HG03025 (cell line): ENCODE measurements around the gene IGSF21.

Source experiments
- ATAC-seq: cut with Tn5 transposase; IDR thresholded peaks from one replicate; pipeline ENCODE4 v1.9.1; 2021; ENCODE audit warnings: mild to moderate bottlenecking, moderate library complexity; ENCODE audit not compliant: unreplicated experiment, low FRiP score

Gene IGSF21

GRCh38 chr1:18315449-18315848, 207.9 kb downstream of the IGSF21 start:
- ATAC-seq, result no peak

GRCh38 chr1:18316764-18317163, 209.2 kb downstream of the IGSF21 start:
- no peak for ATAC-seq

DNA sequence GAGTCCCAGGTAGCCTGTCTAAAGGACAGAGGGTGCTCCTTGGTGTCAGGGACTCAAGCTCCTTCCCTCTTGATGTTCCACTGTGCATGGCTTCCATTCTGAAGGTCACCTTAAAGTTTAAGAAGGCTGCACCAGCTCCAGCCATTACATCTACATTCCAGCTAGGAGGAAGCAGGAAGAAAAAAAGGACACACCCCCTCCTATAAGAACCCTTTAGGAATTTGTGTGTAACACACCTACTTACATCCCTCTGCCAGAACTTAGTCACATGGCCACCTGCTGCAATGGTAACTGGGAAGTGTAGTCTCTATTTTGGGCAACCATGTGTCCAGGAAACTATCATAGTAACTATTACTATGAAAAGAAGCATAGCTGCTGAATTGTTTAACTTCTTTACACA, 211.5 kb downstream of the IGSF21 start:
- no peak for ATAC-seq

DNA sequence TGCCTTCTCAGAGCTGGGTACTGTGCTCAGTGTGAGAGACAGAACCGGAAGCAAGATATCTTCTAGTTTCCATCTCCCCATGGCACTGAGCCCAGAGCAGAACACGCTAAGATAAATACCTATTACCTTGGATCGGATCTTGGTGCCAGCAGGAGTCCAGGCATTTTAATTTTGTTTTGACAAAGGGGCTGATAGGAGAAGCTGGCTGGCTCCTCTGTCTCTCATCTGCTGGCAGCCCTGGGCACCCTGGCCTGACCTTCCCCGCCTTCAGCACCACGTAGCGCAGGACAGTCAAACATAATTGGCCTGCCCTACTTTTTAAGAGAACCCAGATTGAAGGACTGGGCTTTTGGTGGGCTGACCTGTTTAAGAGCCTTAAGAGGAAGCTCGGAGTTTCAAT, 212.5 kb downstream of the IGSF21 start:
- ATAC-seq, result no peak

- no peak for ATAC-seq
Measured at GRCh38 chr1:18322368-18323032, 214.9 kb downstream of the IGSF21 start.

- ATAC-seq, result no peak
Measured at GRCh38 chr1:18323259-18323658, 215.7 kb downstream of the IGSF21 start.

- ATAC-seq, result no peak
Measured at GRCh38 chr1:18324246-18324645, 216.6 kb downstream of the IGSF21 start.

GRCh38 chr1:18325136-18325535, 217.5 kb downstream of the IGSF21 start:
- no peak for ATAC-seq

GRCh38 chr1:18326211-18326897, 218.8 kb downstream of the IGSF21 start:
- ATAC-seq, result no peak

DNA sequence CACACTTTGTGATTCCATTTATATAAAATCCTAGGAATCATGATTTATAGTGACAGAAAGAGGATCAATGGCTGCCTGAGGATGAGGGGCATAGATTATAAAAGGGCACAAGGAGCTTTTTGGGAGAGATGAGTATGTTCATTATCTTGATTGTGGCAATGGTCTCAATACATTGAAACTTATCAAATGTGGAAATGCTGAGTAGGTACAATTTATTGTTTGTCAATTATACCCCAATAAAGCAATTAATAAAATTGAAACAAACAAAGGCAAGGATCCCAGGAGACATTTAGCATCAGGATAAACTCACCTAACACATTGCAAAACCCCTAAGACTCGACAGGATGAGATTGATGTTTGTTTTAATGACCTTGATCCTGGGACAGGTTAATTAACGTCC, 220.1 kb downstream of the IGSF21 start:
- ATAC-seq, result no peak

DNA sequence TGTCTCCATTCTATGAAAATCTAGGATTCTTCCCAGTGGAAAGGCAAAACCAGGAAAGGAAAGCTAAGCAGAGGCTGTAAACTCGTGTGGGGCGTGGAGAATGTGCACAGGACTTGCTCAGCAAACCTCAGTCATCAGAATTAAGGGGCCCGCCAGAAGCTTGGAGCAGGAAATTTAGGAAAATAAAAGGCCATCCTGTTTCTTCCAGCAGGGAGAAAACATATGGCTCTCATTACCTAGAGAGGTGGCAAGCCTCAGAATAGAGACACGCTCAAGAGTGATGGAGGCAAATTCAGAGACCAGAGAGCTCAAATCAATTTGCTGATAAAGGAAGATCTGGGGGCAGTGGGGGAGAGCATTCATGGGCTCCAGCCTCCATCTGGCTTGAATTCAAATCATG, 221.2 kb downstream of the IGSF21 start:
- ATAC-seq, result no peak

DNA sequence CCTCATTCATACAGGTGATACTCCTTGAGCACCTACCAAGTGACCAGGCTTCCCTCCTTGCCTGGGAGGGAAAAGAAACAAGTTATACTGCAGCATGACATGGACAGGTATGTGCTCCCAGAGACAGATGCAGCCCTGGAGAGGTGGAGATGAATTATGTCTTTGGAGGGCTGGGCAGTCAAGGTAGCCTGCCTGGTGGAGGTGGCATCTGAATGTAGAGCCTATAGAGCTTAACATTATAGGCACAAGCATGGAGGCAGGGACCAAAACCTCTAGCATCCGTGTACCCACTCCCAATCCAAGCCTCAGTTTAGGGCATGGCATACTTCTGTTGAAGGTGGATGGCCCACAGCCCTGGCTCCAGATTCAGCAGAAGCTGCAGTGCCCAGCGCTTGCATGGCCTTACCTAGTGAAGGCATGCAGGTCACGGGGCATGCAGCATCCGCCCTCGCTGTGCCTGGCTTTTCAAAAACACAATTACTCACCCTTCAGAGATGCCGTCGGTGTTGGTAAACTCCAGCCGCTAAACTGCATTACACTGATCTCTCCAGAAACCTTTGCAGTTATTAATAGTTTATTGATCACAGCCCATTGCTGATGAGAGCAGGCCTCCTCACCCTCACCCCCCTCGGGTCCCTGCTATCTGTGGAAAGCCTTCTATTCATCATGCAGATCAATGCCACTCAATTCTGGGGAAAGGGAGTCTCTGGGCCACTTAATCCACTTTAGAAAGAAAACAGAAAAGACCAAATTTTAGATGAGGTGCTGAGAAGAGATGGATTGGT, 222.1 kb downstream of the IGSF21 start:
- no peak for ATAC-seq

- no peak for ATAC-seq
Measured at GRCh38 chr1:18332576-18332975, 225.0 kb downstream of the IGSF21 start.

- ATAC-seq, result no peak
Measured at GRCh38 chr1:18333220-18333619, 225.6 kb downstream of the IGSF21 start.

DNA sequence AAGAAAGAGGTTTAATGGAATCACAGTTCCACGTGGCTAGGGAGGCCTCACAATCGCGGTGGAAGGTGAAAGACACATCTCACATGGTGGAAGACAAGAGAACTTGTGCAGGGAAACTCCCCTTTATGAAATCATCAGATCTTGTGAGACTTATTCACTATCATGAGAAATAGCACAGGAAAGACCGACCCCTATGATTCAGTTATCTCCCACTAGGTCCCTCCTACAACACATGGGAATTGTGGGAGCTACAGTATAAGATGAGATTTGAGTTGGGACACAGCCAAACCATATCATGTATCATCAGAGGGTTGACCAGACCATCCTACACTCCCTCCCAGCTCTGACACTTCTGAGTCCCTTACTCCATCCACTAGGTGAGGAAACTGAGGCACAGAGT, 229.2 kb downstream of the IGSF21 start:
- ATAC-seq, result no peak

DNA sequence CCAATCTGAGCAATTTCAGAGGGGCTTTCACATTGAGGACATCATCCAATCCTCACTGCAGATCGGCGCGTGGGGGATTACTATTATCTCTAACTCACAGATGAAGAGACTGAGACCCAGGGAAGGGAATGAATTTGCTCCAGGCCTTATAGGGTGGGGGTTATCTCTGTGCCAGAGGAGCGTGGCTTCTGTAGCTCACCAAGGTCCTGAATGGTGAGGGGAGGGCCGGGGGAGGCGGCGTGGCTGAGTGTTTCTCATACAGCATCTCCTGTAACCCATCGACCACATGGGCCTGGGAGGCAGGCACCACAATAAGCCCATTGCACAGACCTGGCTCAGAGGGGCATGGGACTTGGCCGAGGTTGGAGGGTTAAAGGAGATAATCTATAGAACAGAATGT, 230.2 kb downstream of the IGSF21 start:
- no peak for ATAC-seq

- ATAC-seq, result no peak
Measured at GRCh38 chr1:18339161-18339560, 231.6 kb downstream of the IGSF21 start.

- ATAC-seq, result no peak
Measured at GRCh38 chr1:18340158-18340764, 232.7 kb downstream of the IGSF21 start.

DNA sequence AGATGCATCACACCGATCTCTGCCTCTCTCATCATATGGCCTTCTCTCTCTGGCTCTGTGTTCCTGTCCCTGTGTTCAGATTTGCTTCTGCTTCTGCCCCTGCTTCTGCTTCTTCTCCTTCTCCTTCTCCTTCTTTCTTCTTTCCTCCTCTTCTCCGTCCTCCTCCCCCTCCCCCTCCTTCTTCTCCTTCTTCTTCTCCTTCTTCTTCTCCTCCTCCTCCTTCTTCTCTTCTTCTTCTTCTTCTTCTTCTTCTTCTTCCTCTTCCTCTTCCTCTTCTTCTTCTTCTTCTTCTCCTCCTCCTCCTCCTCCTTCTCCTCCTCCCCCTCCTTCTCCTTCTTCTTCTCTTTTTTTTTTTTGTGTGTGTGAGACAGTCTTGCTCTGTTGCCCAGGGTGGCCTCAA, 233.2 kb downstream of the IGSF21 start:
- ATAC-seq, result no peak

DNA sequence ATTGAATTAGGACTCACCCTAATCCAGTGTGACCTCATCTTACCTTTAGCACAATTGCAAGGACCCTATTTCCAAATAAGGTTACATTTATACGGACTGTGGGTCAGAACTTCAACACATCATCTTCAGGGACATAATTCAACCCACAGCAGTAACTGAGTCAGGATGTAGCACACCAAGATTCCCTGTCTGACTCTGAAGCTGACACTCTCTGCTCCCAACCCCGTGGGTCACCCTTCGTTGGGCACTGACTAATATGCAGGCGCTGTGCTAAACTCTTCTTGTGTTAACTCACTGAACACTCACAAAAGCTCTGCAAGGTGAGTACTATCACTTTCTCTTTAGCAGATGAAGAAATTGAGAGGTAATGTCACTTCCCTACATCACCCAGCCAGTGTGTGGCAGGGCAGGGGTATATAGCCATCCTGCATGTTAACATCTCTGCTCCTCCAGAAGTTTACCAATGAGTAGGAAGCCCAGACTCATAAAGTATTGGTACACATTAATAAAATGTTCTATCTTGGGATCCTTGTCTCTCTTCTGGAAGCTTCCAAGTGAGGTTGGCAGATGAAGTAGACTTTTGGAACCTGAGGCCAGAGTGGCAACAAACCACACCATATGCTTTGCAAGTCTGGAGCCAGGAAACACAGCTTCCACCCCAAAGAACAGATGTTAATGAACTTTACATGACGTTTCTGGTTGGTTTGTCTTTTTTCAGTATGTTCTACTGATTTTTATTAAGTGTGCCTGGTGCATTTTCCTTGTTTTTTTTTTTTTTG, 233.9 kb downstream of the IGSF21 start:
- no peak for ATAC-seq
